GM03348 (cell line): ENCODE data around the gene SYNE2.

ENCODE experiments used
- DNase-seq: peaks from one replicate; pipeline ENCODE4 v3.0.0; 2012; ENCODE audit warnings: low spot score

The SYNE2 gene

DNA sequence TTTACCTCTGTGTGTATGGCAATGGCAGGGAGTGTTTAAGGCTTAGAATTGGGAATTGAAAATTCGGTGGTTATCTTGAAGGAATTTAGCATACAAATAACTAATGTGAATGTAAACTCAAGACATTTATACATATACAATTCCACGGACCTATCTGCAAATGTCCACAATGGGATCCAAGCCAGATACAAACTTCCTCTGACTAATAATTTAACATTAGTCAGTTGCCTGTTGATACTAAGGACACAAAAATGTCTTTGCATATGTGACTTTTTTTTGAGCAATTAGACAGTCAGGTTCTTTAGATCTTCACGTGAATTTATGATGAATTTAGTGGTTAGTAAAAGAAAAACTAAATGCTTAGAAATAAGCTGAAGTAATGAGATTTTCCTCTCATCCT, 400.9 kb downstream of the SYNE2 start:
- no peak for DNase-seq

DNA sequence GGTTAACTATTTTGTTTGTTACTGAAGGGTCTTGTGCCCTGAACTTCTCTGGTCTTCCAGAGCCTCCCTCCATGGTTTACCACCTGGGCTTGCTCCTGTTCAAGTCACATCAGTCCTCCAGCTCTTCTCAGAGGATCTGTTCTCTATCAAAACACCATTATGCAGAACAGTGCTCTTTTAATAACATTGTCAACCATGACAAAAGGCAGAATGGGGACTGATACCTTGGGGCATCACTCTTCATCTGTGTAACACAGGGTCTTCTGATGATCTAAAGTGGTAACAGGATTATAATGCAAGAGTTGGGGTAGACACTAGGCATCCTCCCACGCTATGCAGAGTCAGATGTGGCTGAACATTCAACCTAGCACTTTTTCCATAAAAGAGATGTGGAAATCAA, 403.0 kb downstream of the SYNE2 start:
- no peak for DNase-seq

DNA sequence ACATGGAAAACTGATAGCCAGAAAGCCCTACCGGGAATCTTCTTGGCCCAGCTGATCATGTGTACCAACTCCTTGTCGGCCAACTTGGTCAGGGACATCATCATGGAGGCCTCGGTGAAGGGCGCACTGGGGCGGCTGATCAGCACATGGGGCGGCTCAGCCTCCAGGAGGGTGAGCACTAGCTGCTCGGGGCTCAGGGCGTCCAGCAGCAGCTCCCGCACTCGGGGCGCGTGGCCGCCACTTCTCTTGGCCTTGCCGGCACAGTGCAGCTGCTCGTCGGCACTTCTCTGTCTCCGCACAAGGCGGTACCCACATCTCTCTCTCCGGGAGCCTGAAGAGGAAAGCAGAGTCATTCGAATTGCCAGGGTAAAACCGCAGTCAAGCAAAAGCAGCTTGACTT, 407.6 kb downstream of the SYNE2 start:
- no peak for DNase-seq

DNA sequence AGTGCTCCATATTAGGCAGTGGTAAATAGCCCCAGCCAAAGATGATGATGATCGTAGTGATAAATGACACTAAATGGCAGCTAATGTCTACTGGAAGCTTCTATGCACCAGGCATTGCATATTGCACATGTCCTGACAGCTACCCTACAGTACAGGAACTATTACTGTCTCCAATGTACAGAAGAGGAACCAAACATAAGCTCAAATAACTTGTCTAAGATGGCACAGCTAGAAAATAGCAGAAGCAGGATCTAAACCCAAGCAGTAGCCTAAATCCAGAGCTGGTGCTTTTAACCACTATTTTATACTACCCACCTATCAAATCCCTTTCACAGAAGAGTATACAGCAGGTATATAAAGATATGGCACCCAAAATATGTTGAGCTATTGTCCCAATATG, 412.4 kb downstream of the SYNE2 start:
- no peak for DNase-seq

DNA sequence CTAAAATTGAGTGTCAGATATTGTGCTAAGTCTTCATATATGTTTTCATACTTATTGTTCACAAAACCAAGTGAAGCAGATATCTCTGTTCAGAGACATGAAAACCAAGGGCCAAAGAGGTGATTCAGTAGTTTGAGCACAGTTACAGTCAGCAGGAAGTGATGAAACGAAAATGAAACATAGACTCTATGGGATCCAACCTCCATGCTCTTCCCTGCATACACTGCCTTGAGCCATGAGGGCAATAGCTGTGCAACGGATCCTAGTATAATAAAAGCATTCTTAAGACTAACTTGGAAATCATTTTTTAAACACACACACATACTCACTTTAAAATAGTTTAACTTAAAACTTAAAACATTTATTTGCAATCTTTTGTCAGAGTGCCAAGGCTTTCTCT, 413.4 kb downstream of the SYNE2 start:
- DNase-seq, result peak; percentile 41

DNA sequence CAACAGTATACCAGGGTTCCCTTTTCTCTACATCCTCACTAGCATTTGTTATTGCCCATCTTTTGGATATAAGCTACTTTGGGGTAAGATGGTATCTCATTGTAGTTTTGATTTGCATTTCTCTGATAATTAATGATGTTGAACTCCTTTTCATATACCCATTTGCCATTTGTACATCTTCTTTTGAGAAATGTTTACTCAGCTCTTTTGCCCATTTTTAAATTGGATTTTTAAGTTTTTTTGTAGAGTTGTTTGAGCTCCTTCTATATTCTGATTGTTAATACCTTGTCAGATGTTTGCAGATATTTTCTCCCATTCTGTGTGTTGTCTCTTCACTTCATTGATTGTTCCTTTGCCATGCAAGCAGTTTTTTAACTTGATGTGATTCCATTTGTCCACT, 419.2 kb downstream of the SYNE2 start:
- no peak for DNase-seq
